GM13977 (cell line): ENCODE results near the gene MAT2B.

Experiments
- DNase-seq: peaks from one replicate; pipeline ENCODE4 v3.0.0; 2012; ENCODE audit warnings: low spot score
- in situ Hi-C: fragments of 300-500 bp; cut with MboI; formaldehyde crosslinking; loops from one replicate; pipeline ENCODE4 v1.12.0; 2022; ENCODE audit warnings: low sequenced_read_pairs, low pct_unique_long_range_greater_than_20kb, mixed read lengths, inconsistent platforms; ENCODE audit not compliant: unreplicated experiment
- TF ChIP-seq, protein P1 (sequence below): IDR thresholded peaks from 2 replicates; pipeline ENCODE4 v1.5.1; 2012; ENCODE audit warnings: mild to moderate bottlenecking, control low read depth; ENCODE audit not compliant: insufficient read depth; ENCODE audit errors: extremely low read depth, missing control alignments

MAT2B gene

DNA sequence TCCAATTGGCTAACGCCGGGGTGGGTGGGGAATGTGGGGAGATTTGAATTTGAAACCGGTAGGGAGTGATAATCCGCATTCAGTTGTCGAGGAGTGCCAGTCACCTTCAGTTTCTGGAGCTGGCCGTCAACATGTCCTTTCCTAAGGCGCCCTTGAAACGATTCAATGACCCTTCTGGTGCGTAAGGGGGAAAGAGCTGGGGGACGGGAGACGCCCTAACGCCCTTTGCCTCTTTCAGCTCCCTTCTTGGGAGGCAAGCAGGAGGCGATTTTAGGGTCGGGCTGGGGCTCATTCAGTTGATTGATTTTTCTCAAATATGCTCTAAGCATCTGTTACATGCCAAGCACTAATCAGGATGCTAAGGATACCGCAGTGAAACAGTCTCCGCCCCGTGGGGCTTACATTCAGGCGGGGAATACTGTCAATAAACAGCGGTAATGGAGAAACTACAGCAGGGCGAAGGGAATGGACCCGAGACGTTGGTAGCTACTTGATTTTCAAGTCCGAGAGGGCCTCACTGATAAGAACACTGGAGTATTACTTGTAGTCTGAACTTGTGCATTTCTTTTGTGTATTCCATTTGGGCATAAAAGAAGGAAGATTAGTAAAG is 44.8 kb upstream of the MAT2B start, which contains the start of gene HMMR:
HMMR (plus strand) TSS at position 71 of the 610 bp plus-strand sequence; CDS start at position 132, 61 bp downstream.
- DNase-seq: no peak
- TF ChIP-seq, protein P1, sequence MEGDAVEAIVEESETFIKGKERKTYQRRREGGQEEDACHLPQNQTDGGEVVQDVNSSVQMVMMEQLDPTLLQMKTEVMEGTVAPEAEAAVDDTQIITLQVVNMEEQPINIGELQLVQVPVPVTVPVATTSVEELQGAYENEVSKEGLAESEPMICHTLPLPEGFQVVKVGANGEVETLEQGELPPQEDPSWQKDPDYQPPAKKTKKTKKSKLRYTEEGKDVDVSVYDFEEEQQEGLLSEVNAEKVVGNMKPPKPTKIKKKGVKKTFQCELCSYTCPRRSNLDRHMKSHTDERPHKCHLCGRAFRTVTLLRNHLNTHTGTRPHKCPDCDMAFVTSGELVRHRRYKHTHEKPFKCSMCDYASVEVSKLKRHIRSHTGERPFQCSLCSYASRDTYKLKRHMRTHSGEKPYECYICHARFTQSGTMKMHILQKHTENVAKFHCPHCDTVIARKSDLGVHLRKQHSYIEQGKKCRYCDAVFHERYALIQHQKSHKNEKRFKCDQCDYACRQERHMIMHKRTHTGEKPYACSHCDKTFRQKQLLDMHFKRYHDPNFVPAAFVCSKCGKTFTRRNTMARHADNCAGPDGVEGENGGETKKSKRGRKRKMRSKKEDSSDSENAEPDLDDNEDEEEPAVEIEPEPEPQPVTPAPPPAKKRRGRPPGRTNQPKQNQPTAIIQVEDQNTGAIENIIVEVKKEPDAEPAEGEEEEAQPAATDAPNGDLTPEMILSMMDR: no peak
- in situ Hi-C loops: no loop called here

DNA sequence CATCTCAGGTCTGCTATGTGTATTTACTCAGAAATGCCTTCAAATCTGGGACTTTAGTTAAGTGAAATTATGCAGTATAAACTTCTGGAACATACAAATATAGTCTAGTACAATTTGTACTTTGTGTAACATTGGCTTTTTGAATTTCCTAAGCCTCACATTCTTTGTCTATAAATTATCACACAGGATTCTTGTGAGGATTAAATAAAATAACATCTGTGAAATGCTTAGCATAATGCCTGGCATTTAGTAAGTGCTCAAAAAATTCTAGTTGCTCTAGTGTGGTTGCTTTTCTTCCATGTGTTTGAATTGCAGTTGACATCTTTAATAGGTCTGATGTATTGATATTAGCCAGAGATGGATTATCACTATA is 42.4 kb upstream of the MAT2B start:
- TF ChIP-seq, protein P1: no peak
- DNase-seq: no peak
- in situ Hi-C loops: no loop called here

DNA sequence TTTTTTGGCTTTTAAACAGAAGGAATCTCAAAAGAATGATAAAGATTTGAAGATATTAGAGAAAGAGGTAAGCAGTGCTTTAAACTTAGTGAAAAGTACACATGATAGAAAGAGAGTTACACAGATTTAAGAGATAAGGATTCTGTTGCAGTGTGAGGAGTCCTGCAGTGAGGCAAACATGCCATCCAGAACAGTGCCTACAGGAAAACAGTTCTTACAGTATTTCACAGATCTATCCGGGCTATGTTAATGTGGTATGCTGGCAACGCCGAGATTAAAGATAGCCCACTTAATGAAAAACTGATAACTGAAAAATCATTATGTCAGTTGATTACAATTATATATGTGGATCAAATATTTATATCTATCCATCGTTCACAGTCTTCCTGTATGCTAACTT is 37.7 kb upstream of the MAT2B start:
- DNase-seq: no peak
- in situ Hi-C loops: no loop called here
- TF ChIP-seq, protein P1: no peak

DNA sequence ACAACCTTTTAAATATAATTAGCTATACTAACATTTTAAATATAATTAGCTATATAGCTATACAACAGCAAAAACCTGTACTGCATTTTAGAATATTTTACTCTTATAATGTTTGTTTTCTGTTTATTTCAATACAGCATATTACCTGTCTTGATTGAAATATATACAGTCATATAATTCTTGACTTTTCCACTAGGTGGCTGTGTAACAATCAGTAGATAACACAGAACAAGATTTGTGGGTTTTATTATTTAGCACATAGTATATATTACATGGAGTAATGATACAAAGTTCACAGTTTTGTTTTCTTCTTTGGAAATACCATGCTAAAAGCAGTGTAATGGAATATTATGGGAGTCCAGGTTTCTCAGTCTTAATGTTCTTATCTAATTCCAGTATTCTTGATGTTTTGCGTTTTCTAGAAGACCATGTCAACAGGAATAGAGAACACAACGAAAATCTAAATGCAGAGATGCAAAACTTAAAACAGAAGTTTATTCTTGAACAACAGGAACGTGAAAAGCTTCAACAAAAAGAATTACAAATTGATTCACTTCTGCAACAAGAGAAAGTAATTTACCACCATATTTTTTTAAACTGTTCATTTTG is 31.7 kb upstream of the MAT2B start:
- in situ Hi-C loops: no loop called here
- TF ChIP-seq, protein P1: peak; percentile 40
- peak; percentile 29 for DNase-seq

DNA sequence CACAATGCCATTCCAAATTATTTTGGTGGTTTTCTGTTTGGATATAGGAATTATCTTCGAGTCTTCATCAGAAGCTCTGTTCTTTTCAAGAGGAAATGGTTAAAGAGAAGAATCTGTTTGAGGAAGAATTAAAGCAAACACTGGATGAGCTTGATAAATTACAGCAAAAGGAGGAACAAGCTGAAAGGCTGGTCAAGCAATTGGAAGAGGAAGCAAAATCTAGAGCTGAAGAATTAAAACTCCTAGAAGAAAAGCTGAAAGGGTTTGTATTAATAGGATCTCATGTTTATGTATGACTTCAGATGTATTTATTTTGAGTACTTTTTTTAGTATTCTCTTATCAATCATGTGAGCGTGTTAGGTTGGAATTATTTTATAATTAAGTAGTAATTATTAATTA is 30.0 kb upstream of the MAT2B start:
- no peak for DNase-seq
- in situ Hi-C loops: no loop called here
- TF ChIP-seq, protein P1: no peak

DNA sequence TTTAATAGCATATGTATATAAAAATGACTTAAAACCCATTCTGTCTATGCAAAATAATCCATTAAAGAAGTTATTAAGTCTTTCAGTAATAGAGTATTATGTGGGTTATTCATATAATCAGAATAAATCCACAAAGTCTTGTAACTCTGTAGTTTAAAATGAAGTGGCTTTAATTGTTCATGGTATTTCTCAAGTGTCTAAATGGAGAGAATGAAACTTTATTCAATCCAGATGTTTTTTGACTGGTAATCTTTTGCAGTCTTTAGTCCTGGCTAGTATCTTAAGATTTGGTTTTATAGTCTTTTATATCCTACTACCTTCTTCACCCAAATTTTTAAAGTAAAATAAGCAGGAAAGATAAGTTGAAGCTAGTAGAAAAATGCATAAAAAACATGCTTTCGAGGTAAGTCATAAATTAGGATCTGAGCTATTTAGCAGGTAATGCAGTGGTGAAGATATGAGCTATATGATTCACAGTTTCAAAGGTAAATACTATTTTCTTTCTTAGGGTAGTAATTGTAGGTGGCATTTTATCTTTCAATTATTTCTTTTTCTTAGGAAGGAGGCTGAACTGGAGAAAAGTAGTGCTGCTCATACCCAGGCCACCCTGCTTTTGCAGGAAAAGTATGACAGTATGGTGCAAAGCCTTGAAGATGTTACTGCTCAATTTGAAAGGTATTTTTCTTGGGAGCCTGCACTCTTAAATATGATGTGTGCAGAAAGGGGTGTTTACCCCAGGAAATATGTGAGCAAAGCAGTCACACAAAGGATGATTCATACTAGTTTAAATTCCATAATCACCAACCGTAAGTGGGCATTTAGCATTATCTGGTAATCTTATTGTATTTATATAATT is 27.1 kb upstream of the MAT2B start:
- TF ChIP-seq, protein P1: no peak
- DNase-seq: no peak
- in situ Hi-C loops: no loop called here
